GM13976 (cell line): ENCODE measurements around the gene CACNA2D4.
A peak's percentile ranks its signal among the peaks of the same experiment; 100 is the strongest.

Experiments
- DNase-seq: peaks from one replicate; pipeline ENCODE4 v3.0.0; 2012; ENCODE audit warnings: low spot score
- CTCF ChIP-seq: IDR thresholded peaks from 2 replicates; pipeline ENCODE4 v1.5.1; 2012; ENCODE audit warnings: borderline replicate concordance, mild to moderate bottlenecking; ENCODE audit not compliant: insufficient read depth; ENCODE audit errors: extremely low read depth, missing control alignments, control extremely low read depth
- in situ Hi-C: fragments of 300-500 bp; cut with MboI; formaldehyde crosslinking; loops from one replicate; pipeline ENCODE4 v1.12.0; 2022; ENCODE audit warnings: low sequenced_read_pairs, mixed read lengths, inconsistent platforms; ENCODE audit not compliant: unreplicated experiment

The CACNA2D4 gene

GRCh38 chr12:1826867-1827705, 91.4 kb downstream of the CACNA2D4 start:
- DNase-seq: peak; percentile 64
- no peak for TF ChIP-seq CTCF
- in situ Hi-C loops: no loop called here

- DNase-seq: no peak
- in situ Hi-C loops: no loop called here
- no peak for TF ChIP-seq CTCF
These were observed 92.1 kb downstream of the CACNA2D4 start for GRCh38 chr12:1826401-1826800.

GRCh38 chr12:1825382-1826102, 92.9 kb downstream of the CACNA2D4 start:
- DNase-seq: no peak
- no peak for TF ChIP-seq CTCF
- in situ Hi-C loops: no loop called here

- DNase-seq: no peak
- no peak for TF ChIP-seq CTCF
- in situ Hi-C loops: loop anchor here (25.0 kb wide), 1 partner anchor 214 kb away; no protein-coding TSS in a partner anchor
These were observed 95.2 kb downstream of the CACNA2D4 start for GRCh38 chr12:1823237-1823636.

- DNase-seq: no peak
- in situ Hi-C loops: loop anchor here (25.0 kb wide), 1 partner anchor 215 kb away; no protein-coding TSS in a partner anchor
- no peak for TF ChIP-seq CTCF
These were observed 95.8 kb downstream of the CACNA2D4 start for GRCh38 chr12:1822699-1823098.

GRCh38 chr12:1821805-1822204, 96.6 kb downstream of the CACNA2D4 start:
- in situ Hi-C loops: loop anchor here (25.0 kb wide), 1 partner anchor 215 kb away; no protein-coding TSS in a partner anchor
- no peak for DNase-seq
- TF ChIP-seq CTCF: no peak
